Lung microvascular endothelial cell (primary cell): ENCODE measurements around the gene HDDC2. TPM values are rescaled to one million over a fixed set of nuclear protein-coding genes. Genes with fewer than 3 reads are reported as not detected.

Experiments
- DNase-seq, 2 donors: peaks; one replicate each; pipeline versions ENCODE4 v3.0.0 to v3.0.0-alpha.2; 2010; ENCODE audit warnings: low read depth in 2 of 2
- total RNA-seq: library from RNA; depleted of rRNA; stranded (reverse); fragments of >200 nt; gene quantifications from 2 replicates; pipeline ENCODE4 v1.2.1, GENCODE V29; 2014

Gene HDDC2
- total RNA-seq, 1 donor from 2014 or later: 3.4 TPM

DNA sequence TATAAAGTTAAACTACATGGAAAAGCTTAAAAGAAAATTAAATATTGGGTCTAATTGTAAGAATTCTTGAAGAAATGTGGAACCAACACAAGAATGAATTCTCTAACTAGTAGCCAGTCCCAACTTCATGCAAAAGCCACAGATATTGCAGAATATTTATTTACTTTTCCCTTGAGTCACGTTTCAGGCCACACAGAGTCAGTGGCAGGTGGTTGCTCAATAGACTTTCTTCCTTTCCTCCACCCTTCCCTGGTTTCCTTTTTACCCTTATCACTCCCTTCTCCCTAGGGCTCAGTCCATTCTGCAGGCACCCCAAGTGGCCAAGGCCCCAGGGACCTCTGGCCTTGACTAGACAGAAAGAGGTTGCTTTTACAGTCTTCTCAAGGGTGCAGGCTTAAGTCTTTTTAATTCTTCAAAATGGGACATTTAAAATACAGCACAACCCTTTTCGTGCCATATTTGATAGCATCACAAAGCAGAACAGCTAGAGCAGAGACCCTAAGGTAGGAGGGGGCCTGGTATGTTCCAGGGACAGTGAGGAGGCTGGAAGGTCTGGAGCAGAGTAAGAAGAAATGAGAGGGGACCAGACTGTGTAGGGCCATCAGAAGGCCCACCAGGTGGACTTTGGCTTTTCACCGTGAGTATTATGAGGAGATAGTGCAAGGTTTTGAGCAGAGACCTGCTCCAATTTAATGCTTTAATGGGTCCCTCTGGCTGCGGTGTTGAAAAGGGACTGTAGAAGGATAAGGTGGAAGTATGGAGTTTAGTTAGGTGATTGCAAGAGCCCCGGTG, 65.0 kb downstream of the HDDC2 start:
- no peak for DNase-seq

DNA sequence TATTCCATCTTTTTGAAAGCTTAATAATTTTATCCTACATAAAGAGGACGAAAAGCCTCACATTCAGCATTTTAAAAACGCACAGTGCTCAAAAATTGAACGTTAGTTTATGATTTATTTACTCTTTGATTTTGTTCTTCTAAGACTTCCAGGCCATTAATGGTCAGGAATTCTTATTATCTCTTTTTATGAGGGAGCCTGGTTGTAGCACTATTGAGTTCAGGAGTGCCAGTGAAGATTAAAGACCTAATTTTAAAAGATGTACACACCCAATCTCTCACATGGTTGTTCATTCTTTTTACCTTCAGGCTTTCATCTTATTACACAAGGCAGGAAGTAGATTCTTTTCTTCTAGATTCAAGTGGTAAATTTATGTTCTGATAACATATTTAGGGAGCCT, 68.6 kb downstream of the HDDC2 start:
- no peak for DNase-seq

GRCh38 chr6:125232466-125232865, 69.3 kb downstream of the HDDC2 start:
- no peak for DNase-seq

GRCh38 chr6:125231574-125232343, 70.0 kb downstream of the HDDC2 start:
- no peak for DNase-seq

DNA sequence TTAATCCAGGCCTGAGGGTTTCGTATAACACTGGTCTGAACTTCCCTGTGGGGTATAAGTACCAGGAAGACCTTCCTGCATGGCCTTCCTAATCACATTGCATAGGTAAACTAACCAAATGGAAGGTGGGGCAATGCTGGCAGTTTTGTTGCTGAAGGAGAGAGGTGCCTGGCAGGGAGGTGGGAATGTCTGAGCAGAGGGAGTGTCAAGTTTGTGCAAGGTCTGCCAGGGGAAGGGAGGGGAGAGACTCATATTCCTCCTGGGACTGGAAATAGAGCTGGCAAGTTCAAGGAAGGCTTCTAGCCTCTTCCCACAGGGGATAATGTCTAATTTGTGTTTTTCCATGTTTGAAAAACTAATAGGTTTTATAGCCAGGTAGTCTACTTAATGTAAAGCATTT, 70.6 kb downstream of the HDDC2 start:
- no peak for DNase-seq

DNA sequence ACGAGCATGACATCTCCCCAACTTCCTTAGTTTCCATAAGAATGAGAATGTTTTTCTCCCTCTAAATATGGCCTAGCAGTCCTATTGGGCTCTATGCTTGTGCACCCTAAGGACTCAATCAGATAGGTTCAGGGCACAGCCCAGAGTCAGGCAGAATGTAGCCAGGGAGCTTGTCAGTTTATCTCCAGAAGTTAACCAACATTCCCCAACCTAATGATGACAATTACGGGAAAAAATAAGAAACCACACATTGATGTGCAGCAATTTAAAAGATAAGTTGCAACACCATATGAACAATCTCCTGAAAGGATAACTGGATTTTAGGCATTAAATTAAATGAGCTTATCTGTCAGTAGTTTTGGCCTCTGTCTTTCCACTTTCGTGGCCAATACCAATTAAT, 71.1 kb downstream of the HDDC2 start:
- no peak for DNase-seq

- no peak for DNase-seq
These were observed 72.7 kb downstream of the HDDC2 start for GRCh38 chr6:125228981-125229479.

DNA sequence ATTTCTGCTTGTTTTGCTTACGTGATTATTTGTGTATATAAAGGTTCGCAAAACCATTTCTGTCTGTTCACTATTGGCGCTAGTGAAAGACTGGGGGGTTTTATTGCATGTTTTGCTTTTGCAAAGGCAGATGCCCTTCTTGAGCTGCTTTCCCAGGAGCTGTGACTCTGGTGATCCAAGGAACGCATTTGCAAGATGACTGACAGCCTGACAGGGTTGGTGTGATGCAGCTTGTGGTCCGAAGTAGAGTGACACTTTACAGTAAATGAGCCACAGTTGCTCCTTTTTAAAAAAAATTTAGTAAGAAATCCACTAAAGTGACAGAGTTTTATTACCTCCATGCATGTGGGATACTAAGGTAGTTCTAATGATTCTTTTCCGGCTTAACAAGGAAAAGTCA, 74.5 kb downstream of the HDDC2 start:
- no peak for DNase-seq

Other genes starting within 250 kb of the HDDC2 start
- gene TPD52L1, start 148.2 kb downstream of the HDDC2 start, total RNA-seq: 1.1 and 2.4 TPM in 2 replicates